ENCODE results near the gene PCYOX1L.
"Not testable (repeated sequence)": the region's sequence is repeated elsewhere in the genome, so short reads cannot be mapped to it uniquely, and the experiment has no call there.

PCYOX1L gene

DNA sequence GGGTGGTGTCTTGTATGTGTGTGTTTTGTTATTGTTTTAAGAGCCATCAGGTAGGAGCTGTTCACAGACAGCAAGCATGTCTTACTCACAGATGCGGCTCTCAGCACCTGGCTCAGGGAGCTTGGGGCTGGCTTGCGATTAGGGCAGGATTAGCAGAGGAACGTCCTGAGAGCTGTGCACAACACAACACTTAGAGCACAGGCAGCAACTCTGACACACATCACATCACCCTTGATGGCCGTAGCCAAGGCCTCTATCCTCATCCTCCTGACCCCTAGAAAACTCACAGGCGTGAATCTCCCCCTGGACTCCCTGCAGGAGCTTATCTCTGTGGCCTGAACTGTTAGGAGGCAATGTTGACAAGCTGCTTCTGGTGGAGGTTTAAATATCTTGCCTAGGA, 28.3 kb downstream of the PCYOX1L start:
- no peak for DNase-seq (ENCODE audit: low read depth in 3 of 3)

DNA sequence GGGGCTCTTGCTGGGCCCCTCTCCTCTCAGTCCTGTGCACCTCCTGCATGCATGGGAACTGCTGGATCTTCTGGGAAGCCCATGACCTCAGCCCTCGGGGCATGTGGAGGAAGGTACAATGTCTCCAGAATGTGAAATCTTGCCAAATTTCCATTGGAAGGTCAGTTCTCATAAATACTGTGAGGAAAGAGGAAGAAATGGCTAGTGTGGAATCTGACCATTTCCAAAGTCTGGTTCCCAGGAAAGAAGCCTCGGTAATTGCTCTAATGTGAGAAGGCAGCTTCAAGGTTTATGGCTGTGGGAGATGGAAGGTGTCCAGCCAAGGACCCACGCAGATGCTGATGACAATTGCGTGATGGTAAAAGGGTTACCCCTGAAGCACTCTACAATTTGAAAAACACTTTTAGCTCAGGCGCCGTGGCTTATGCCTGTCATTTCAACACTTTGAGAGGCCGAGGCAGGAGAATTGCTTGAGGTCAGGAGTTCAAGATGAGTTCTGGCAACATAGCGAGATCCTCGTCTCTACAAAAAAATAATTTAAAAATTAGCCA, 29.3 kb downstream of the PCYOX1L start:
- no peak for DNase-seq (ENCODE audit: low read depth in 3 of 3)

DNA sequence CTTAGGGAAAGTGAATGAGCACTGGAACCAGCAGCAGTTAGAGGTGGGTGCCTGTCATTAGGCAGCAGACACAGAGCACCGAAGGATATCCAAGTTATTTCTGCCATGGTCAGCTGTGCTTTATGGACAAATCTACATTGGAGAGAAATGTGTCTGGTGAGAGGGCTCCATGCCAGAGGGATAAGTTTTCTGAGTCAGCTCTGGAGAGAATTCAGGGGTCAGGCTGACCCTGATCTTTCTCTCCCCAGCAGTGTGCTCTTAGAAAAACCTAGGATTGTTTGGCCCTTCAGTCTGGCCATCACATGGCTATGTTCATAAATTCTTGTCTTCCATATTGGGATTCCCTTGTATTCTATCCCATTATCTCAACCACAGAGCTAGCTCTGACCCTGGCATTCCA, 30.1 kb downstream of the PCYOX1L start:
- DNase-seq (ENCODE audit: low read depth in 3 of 3): no peak

DNA sequence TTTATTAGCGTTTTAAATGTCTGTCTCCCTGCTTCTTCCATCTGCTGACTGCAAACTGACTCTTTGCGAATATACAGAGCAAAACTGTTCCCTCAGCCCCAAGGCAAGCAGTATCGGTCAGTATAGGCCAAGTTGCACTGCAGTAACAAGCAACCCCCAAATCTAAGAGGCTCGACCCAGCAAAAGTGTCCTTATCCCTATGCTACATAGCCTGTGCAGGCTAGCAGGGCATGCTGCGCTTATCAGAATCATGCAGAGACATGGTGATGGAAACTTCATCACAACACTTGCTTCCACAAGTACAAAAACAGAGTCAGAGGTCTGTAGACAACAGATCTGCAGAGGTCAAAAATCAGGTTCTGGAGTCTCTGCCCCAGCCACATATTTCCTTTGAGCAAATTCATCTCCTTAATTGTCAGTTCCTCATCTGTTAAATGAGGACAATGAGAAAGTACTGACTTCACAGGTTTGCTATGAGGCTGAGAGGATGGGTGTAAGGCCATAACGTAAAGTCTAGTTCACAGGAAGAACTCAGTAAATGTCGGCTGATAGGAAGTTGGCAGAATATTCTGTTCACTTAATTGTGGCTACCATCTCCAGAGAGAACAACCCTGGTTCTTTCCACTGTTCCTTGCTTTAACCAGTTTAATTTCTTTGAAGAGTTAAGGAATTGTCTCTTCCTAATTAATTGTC, 30.8 kb downstream of the PCYOX1L start:
- DNase-seq (ENCODE audit: low read depth in 3 of 3): no peak

DNA sequence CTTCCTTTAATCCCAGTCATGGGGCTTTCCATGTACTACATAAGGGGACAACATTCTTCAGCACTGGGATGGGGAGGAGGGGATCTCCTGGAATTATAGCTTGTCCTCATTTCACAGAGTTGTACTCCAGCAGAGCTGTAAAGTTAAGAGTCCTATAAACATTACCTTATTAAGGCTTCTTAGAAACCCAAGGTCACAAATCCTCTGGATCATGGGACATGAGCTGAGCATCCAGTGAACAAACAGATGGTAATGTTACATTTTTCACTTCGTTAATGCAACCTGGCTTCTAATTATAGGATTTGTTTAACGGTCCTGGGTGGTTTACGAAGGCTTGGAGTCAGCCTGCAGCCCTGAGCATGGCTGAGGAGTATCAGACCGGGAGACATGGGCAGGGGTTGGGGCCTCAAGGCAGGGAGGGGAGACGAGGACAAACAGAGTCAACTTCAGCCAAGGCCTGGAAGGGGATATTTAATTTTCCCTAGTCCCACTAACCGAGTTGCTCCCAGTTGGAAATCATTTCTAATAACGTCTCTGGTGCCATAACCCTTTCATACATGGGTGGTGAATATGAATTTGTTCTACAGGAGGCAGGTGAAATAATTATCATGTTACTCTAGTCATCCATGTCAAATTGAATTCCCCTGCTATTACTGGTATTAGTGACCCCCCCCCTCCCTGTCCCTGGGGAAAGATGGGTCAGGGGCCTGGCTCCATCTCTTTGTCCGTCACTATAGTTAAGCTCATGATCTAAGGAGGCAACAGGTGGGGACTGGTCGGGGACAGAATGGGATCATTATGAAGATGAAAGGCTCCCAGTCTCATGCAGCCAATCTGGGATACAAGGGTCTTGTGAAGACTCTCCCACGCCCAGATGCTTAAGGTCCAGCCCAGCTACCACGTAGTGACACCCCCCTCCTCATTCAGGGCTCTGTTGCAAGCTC, 32.0 kb downstream of the PCYOX1L start:
- DNase-seq (ENCODE audit: low read depth in 3 of 3): no peak

DNA sequence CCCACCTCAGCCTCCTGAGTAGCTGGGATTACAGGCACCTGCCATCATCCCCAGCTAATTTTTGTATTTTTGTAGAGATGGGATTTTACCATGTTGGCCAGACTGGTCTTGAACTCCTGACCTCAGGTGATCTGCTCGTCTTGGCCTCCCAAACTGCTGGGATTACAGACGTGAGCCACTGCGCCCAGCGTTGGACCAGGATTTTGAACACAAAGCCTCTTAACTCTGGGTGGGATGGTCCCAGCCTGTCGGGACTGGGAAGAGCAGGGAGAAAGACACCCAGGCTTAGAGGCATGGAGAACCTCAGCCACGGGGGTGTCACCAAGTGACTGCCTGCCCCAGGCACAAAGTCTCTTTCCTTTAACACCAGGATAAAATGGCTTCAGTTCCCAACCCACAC, 33.2 kb downstream of the PCYOX1L start:
- DNase-seq (ENCODE audit: low read depth in 3 of 3): not testable (repeated sequence)

DNA sequence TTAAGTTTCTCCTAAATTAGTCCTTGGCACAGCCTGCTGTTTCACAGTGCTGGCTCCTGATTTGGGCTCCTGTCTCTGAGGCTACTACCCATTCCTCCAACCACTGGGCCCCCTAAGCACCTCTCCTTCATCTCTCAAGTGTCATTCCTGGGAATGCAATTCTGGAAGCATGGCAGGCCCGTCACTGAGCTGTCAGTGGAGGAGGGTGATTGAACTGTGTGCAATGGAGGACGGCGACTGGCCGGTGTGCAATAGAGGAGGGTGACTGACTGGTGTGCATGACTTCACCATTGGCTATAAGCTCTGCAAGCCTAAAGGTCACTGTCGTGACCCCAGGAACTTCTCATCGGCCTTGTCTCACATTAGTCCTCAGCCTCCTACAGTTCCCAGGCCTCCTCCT, 33.7 kb downstream of the PCYOX1L start:
- no peak for DNase-seq (ENCODE audit: low read depth in 3 of 3)

DNA sequence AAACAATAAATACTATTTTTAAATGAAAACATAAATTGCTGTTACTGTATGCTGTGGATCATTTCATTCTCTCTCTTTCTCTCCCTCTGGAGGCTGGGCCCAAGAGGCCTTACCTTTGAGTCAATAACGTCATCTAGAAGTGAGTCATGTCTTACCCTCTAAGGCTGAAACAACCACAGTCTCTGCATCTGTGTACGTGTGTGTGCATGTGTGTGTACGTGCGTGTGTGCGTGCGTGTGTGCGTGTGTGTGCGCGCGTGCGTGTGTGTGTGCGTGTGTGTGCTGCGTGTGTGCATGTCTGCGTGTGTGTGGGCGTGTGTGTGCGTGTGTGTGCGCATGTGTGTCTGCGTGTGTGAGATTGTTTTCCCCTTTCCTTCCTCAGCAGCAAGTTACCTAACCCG, 34.9 kb downstream of the PCYOX1L start:
- DNase-seq (ENCODE audit: low read depth in 3 of 3): no peak

DNA sequence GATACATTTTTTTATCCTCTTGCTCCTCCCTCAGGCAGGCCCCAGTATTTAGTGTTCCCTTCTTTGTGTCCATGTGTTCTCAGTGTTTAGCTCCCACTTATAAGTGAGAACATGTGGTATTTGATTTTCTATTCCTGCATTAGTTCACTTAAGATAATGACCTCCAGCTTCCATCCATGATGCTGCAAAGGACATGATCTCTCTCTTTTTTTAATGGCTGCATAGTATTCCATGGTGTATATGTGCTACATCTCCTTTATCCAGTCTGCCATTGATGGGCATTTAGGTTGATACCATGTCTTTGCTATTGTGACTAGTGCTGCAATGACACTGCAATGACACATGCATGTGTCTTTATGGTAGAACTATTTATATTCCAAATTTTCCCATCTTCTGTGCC, 37.1 kb downstream of the PCYOX1L start:
- not testable (repeated sequence) for DNase-seq (ENCODE audit: low read depth in 3 of 3)

DNA sequence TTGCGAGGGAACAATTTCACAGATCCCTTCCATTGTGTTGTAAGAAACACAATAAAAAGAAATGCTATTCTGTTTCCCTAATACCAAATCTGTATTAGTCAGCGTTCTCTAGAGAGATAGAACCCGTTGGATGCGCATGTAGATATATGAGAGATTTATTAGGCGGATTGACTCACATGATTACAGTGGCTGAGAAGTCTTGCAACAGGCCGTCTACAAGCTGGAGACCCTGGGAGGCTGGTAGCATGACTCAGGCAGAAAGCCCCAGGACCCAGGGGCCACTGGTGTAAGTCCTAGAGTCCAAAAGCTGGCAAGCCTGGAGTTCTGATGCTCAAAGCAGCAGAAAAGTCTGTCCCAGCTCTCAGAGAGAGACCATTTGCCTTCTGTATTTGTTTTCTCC, 39.7 kb downstream of the PCYOX1L start:
- DNase-seq (ENCODE audit: low read depth in 3 of 3): no peak

DNA sequence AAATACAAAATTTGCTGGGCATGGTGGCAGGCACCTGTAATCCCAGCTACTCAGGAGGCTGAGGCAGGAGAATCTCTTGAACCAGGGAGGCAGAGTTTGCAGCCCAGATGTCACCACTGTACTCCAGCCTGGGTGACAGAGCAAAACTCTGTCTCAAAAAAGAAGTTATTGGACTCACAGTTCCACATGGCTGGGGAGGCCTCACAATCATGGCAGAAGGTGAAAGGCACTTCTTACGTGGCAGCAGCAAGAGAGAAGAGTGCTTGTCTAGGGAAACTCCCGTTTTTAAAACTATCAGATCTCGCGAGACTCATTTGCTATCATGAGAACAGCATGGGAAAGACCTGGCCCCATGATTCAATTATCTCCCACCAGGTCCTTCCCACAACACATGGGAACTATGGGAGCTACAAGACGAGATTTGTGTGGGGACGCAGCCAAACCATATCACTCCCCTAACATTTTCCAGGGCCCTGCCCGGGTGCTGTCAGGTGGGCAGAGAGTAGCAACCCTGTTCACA, 41.0 kb downstream of the PCYOX1L start:
- not testable (repeated sequence) for DNase-seq (ENCODE audit: low read depth in 3 of 3)

DNA sequence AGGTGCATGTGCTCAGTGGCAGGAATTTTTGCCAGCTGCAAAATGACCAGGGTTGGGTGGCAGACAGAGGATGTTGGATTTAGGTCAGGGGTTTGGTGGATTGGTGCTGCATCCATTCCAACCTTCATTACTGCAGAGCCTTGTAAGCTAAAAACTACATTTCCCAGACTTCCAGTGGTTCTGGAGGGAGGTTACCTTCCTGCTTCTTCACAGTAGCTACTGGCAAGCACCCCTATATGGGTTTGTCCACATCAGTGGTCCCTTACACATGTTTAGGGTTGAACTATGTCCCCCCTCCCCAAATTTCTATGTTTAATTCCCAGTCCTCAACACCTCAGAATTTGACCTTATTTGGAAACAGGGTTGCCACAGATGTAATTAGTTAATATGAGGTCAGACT, 41.9 kb downstream of the PCYOX1L start:
- DNase-seq (ENCODE audit: low read depth in 3 of 3): no peak

DNA sequence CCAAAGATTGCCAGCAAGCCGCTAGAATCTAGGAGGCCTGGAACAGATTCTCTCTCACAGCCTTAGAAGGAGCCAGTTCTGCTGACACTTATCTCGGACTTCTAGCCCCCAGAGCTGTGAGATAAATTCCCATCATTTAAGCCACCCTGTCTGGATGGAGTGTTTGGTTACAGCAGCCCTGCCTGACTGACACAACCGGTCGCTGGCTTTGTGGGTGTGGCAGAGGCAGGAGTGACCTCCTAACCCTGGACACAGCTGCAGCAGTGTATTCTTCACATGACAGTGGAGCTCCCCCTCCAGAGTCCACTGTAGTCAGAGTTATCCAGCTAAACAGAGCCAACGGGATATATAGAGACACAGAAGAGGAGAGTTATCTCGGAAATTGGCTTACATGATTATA, 42.5 kb downstream of the PCYOX1L start:
- DNase-seq (ENCODE audit: low read depth in 3 of 3): no peak

DNA sequence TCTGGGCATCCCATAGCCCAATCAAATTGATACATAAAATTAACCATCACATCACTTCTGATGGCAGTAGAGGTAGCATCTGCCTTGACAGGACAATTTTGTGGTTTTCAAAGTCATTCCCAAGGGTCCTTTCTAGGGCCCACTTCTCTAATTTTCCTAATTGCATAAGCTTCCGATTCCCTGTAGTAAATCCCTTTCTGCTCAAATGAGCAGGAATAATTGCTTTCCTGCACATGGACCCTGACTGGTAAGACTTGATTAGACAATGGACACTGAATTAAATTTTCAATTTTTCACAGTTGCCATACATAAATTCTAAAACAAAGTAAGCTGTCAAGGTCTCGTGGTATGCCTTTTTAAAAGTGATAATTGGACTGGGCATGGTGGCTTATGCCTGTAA, 43.2 kb downstream of the PCYOX1L start:
- no peak for DNase-seq (ENCODE audit: low read depth in 3 of 3)

DNA sequence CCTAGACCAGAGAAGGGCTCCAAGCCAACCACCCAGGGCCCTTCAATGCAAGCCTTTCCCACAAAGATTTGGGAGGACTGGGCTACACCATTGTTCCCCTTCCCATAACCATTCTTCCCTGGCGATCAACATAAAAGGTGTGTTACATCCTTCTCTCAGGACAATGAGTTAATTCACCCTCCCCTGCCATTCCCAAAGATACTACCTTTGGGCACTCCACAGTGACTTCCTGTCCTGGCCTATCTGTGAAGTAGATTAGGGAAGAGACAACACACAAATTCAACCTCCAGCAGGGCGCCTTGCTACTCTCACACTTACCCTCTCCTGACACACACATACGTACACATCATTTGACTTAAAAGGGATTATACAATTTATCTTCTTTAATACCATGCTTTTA, 44.4 kb downstream of the PCYOX1L start:
- DNase-seq (ENCODE audit: low read depth in 3 of 3): no peak

DNA sequence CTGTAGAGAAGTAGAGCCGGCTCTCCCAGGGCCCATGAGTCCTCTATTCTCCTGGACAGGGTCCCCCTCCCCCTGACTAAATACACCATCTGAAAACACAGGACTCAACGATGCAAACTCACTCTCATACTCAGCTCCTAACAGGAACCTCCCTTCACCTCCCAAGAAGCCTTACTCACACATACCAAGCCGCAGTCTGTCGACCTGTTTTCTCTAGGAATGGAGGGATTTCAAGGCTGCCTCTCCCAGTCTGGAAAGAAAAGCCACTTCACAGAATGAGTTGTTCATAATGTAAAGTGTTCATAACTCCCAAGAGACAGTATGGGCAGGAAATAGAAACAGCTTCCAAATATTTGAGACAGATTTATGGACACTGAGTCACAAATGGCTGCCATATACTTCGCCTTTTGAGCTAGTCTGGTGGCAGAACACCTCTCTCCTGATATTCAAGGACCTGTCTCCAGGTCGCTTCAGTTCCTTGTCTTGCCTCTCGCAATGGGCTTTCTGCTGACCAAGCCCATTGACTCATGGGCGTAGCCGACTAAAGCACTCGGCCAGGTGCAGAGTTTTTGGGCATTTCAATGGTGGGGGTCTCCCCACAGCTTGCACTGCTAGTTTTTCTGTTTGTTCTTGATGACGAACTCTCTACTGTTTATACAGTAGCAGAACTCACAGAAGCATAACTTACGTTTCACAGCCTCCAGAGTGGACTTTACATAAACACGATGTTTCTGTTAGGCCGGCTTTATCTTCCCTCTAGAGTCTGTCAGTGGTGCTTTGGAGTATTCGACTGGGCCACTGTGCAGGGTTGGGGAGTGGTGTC, 46.3 kb downstream of the PCYOX1L start:
- no peak for DNase-seq (ENCODE audit: low read depth in 3 of 3)

DNA sequence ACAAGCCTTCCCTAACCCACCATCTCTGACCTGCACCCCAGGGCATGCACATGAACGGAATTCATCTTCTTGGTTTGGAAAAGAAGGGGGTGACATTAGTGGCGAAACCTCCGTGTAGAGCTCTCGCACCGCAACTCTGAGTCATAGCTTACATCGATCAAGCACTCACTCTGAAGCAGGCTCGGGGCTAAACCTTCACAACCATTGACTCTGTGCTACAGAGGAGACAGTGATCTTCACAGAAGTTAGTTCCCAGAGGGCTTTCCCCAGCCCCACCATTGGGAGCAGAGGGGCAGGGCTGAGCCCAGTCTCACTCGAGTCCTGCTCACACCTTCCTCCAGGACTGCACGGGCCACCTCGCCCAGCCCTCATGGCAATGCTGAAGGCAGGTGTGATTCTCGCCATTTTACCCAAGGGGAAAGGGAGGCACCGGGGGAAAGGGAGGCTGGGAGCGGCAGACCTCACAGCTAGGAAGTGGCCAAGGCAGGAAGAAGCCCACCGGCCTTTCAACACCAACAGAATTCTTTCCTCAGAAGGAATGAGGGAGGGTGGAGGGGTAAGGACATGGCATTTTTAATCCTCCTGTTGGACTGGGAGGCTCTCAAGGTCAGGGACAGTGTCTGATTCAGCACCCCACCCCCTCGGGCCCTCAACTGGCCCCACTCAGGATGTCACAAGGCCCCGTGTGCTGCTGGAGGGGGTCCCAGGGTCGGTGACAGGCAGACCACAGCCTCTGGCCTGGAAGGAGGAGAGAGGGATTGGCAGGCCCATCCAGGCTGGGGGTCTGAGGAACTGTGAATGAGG, 47.1 kb downstream of the PCYOX1L start:
- DNase-seq (ENCODE audit: low read depth in 3 of 3): no peak

DNA sequence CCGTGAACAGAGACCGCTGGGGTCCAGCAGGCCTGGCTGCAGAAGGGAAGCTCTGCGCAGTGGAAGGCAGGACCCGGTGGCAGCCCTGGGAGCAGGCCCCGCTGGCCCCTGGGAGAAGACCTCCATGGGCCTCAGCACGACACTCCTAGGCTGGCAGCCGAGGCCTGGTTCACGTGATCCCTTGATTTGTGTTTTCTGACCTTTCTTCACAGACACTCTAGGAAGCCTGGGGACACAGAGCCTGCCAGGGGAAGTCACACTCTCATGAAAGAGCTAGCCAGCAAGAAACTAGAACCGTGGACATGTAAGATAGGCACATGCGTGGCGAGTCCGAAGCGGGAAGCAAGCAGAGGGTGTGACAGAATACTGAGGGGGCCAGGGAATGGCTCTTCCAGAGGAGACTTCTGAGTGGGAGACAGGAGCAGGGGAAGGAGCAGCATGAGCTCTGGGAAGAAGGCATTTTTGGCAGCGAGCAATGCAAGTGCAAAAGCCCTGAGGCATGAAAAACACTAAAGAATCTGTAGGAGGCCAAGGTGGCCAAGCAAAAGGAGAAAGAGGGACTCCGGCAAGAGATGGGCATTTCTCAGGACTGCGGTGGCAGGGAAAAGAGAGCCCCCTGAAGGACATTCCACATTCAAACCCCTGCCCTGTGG, 47.8 kb downstream of the PCYOX1L start:
- no peak for DNase-seq (ENCODE audit: low read depth in 3 of 3)

DNA sequence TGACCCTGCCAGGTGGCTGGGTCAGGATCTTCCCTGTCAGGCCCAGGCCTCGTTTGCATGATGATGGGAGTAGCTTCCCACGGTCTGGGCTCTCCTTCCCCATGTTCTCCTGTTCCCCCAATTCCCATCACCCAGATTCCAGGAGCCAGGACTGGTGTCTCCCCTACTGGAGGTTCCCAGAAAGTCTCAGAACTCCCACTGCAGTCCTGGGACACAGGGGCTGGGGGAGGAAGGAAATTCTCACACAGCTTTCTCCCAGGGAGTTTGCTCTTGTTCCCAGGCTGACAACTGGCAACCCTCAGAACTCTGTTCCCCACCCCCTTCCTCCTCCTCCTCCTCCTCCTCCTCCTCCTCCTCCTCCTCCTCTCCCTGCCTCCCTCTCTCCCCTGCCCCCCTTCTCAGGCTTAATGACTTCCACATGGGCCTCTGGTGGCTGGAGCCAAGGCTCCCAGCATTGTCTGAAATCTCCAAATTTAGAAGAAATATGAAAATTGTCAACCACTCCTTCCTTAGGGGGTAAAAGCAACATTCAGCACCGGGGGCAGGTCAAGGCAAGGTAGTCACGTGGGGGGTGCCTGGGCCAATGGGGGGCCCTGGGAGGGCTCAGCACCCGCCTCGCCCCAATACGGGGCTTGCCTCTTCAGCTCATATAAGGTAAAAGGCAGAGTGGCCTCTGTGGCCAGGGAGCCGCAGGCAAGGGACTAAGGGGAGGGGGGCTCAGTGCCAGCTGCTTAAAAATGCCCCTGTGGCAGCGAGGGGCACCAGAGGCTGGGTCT, 48.5 kb downstream of the PCYOX1L start:
- no peak for DNase-seq (ENCODE audit: low read depth in 3 of 3)

DNA sequence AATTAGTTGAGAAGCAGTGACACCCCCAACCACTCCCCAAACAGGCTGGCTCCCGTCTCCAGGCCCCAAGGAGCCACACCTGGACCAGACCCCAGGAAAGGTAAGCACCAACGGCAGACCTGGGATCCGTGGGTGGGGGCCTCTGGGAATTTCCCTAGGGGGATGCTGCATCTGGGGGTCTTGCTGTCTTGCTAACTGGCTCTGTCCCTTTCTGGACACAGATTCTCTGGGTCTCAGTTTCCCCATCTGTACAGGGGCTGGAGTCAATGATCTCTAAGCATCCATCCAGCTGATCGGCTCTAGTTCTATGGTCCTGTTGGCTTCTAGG, 49.1 kb downstream of the PCYOX1L start:
- no peak for DNase-seq (ENCODE audit: low read depth in 3 of 3)
